G401.6 (cell line): Measurements from ENCODE around the gene STYXL1.
"Not testable (repeated sequence)": the region's sequence is repeated elsewhere in the genome, so short reads cannot be mapped to it uniquely, and the experiment has no call there.

ENCODE experiments used
- FAIRE-seq: peaks from 2 replicates; lab custom pipeline; 2012; peaks lifted over from hg19 to GRCh38; lab: Jason Lieb, UNC

STYXL1 gene

GRCh38 chr7:76047811-76048667, at the start of gene STYXL1, which contains the start of gene MDH2:
Gene STYXL1 (minus strand): TSS chr7:76048000. CDS start chr7:76030523, 17,477 bp downstream.
Gene MDH2 (plus strand): TSS chr7:76048106. CDS start chr7:76048161, 55 bp downstream.
- peak; percentile 57 for FAIRE-seq

- no peak for FAIRE-seq
Measured at GRCh38 chr7:76095908-76096307, 48.1 kb upstream of the STYXL1 start.

GRCh38 chr7:76094326-76094725, 46.5 kb upstream of the STYXL1 start:
- not testable (repeated sequence) for FAIRE-seq

- FAIRE-seq = not testable (repeated sequence)
Measured at GRCh38 chr7:76093531-76093930, 45.7 kb upstream of the STYXL1 start.

GRCh38 chr7:76091506-76091905, 43.7 kb upstream of the STYXL1 start:
- FAIRE-seq = no peak

GRCh38 chr7:76089865-76090475, 42.2 kb upstream of the STYXL1 start:
- FAIRE-seq = no peak

GRCh38 chr7:76087362-76087791, 39.6 kb upstream of the STYXL1 start:
- FAIRE-seq = not testable (repeated sequence)

GRCh38 chr7:76086070-76086469, 38.3 kb upstream of the STYXL1 start:
- no peak for FAIRE-seq

GRCh38 chr7:76084115-76084514, 36.3 kb upstream of the STYXL1 start:
- FAIRE-seq = not testable (repeated sequence)

- no peak for FAIRE-seq
Measured at GRCh38 chr7:76080204-76080603, 32.4 kb upstream of the STYXL1 start.

- FAIRE-seq = no peak
Measured at GRCh38 chr7:76077435-76077834, 29.6 kb upstream of the STYXL1 start.

GRCh38 chr7:76076995-76077394, 29.2 kb upstream of the STYXL1 start:
- FAIRE-seq = no peak

- no peak for FAIRE-seq
Measured at GRCh38 chr7:76074972-76075370, 27.2 kb upstream of the STYXL1 start.

- FAIRE-seq = no peak
Measured at GRCh38 chr7:76074306-76074971, 26.6 kb upstream of the STYXL1 start.

GRCh38 chr7:76073335-76073990, 25.7 kb upstream of the STYXL1 start:
- no peak for FAIRE-seq

GRCh38 chr7:76072243-76073148, 24.7 kb upstream of the STYXL1 start:
- FAIRE-seq = no peak

- no peak for FAIRE-seq
Measured at GRCh38 chr7:76071316-76072242, 23.8 kb upstream of the STYXL1 start.

- FAIRE-seq = no peak
Measured at GRCh38 chr7:76069238-76069638, 21.4 kb upstream of the STYXL1 start.

GRCh38 chr7:76066716-76067503, 19.1 kb upstream of the STYXL1 start:
- no peak for FAIRE-seq
